ENCODE results near the gene ATP11A. TPM values are rescaled to one million over a fixed set of nuclear protein-coding genes. Genes with fewer than 3 reads are reported as not detected.

The ATP11A gene
- total and polyA plus RNA-seq, 10 of the 15 experiments (the other 5 are each of a cell fraction or from before 2014, with no cell fraction given) = 1.4 to 69.6 (median 14.4) TPM

- Histone ChIP-seq H3K79me2 (ENCODE audit: control insufficient read depth, insufficient read depth, low read length) (peaks cover 10% of the 10 kb centered on the region), H3K4me1 (ENCODE audit: control insufficient read depth, insufficient read depth, low read length) (peaks cover 15% of the 10 kb centered on the region), H3K27me3 (replicated peaks in 1 of 2; ENCODE audit: control insufficient read depth in 2 of 2, insufficient read depth in 2 of 2, low read length in 1 of 2) (no peaks in the 10 kb centered on the region), H3K27ac (ENCODE audit: control insufficient read depth, insufficient read depth) (no peak overlapping the region), H3K9me3 (replicated peaks; ENCODE audit: control insufficient read depth, insufficient read depth, low read length) (no peaks in the 10 kb centered on the region), H3K4me3 (no peak overlapping the region), H3K4me2 (ENCODE audit: control insufficient read depth, insufficient read depth) (no peak overlapping the region), H2AFZ (ENCODE audit: control insufficient read depth, low read depth, low read length) (no peak overlapping the region), H3K36me3 (ENCODE audit: control insufficient read depth in 2 of 2, insufficient read depth in 2 of 2, low read length in 1 of 2) (peaks cover 0 to 4% of the 10 kb centered on the region in 2 experiments; a peak in 2 of 4 replicates), H3K9ac (ENCODE audit: control insufficient read depth, insufficient read depth, low read length) (no peak overlapping the region), H4K20me1 (ENCODE audit: control insufficient read depth, insufficient read depth) (no peaks in the 10 kb centered on the region; the same call in 1 of the 2 replicates)
- SMC1A ChIA-PET (ENCODE audit: uncharacterized antibody, unreplicated experiment) = no interaction called here
- in situ Hi-C loops (cut with MboI) (no loop called here), intact Hi-C loops (cut with micrococcal nuclease; ENCODE audit: unreplicated experiment) (no loop called here)
- POLR2A ChIA-PET = no interaction called here
- RAD21 ChIA-PET (ENCODE audit: unreplicated experiment) = no interaction called here
- FAIRE-seq (no peak), ATAC-seq (no peak), DNase-seq (ENCODE audit: low read depth, low spot score) (no peak)
- 97% methylated on average over 22 of the region's 22 CpGs for whole genome bisulfite sequencing (ENCODE audit: insufficient coverage, insufficient replicate concordance, low lambda C conversion rate, missing lambda C conversion rate)
- no TSS peak for BruUV-seq (replicated peaks)
- CTCF ChIA-PET = no interaction called here
- TF ChIP-seq E4F1 (IDR thresholded peaks at IDR 0.05; ENCODE audit: borderline replicate concordance, partially characterized antibody) = no peak
- no peak for TF ChIP-seq SREBF2 (IDR thresholded peaks at IDR 0.05; ENCODE audit: low read length)
- TF ChIP-seq NRF1 (conservative IDR thresholded peaks at IDR 0.05; ENCODE audit: low read depth, low read length) = no peak
- TF ChIP-seq RFX5 (IDR thresholded peaks at IDR 0.05; ENCODE audit: low read depth, low read length) = no peak
- no peak for TF ChIP-seq RBBP5 (conservative IDR thresholded peaks at IDR 0.05)
- TF ChIP-seq YBX1 (IDR thresholded peaks at IDR 0.05) = no peak
- no peak for TF ChIP-seq ATF3 (IDR thresholded peaks at IDR 0.05; ENCODE audit: borderline replicate concordance, extremely low read depth, low read depth, low read length)
- no peak for TF ChIP-seq ZNF384 (IDR thresholded peaks at IDR 0.05; ENCODE audit: borderline replicate concordance, low read depth, low read length)
- no peak for TF ChIP-seq ZBED1 (IDR thresholded peaks at IDR 0.05; ENCODE audit: borderline replicate concordance)
- no peak for TF ChIP-seq CTCF (IDR thresholded peaks at IDR 0.05 in 2 of 3, conservative IDR thresholded peaks at IDR 0.05 in 1 of 3; ENCODE audit: control insufficient read depth in 2 of 3, extremely low read depth in 1 of 3, insufficient read depth in 1 of 3, low read depth in 3 of 3, low read length in 3 of 3)
- TF ChIP-seq YY1 (IDR thresholded peaks at IDR 0.05; ENCODE audit: low read depth, low read length) = no peak
- TF ChIP-seq PML (IDR thresholded peaks at IDR 0.05; ENCODE audit: low read length) = no peak
- no peak for TF ChIP-seq CHD2 (IDR thresholded peaks at IDR 0.05; ENCODE audit: borderline replicate concordance, low read depth, low read length)
- no peak for TF ChIP-seq NBN (IDR thresholded peaks at IDR 0.05)
Observed at GRCh38 chr13:112729408-112729807, 39.6 kb downstream of the ATP11A start.

All from GM12878 (cell line).